ENCODE results near the gene THUMPD3.

Gene THUMPD3

DNA sequence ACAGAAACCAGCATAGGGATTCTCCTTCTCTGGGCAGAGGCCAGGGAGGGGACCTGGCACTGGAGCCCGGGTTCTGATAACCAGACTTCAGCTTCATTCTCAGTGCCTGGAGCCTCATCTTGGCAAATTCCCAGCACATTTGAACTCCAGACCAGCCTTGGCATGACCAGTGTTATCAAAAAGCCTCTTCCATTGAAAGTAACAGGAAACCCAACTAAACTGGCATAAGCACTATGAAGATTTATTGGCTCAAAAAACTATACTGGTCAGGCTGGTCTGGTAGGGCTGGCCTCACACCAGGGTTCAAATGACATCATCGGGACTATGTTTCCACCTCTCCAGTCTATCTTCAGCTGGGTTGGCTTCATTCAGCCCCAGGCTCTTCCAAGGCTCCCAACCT is 48.1 kb upstream of the THUMPD3 start (continued):
- TF ChIP-seq, protein P1, sequence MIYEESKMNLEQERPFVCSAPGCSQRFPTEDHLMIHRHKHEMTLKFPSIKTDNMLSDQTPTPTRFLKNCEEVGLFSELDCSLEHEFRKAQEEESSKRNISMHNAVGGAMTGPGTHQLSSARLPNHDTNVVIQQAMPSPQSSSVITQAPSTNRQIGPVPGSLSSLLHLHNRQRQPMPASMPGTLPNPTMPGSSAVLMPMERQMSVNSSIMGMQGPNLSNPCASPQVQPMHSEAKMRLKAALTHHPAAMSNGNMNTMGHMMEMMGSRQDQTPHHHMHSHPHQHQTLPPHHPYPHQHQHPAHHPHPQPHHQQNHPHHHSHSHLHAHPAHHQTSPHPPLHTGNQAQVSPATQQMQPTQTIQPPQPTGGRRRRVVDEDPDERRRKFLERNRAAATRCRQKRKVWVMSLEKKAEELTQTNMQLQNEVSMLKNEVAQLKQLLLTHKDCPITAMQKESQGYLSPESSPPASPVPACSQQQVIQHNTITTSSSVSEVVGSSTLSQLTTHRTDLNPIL (CRISPR knock-in tag; IDR thresholded peaks at IDR 0.05; ENCODE audit: low read depth), result no peak

DNA sequence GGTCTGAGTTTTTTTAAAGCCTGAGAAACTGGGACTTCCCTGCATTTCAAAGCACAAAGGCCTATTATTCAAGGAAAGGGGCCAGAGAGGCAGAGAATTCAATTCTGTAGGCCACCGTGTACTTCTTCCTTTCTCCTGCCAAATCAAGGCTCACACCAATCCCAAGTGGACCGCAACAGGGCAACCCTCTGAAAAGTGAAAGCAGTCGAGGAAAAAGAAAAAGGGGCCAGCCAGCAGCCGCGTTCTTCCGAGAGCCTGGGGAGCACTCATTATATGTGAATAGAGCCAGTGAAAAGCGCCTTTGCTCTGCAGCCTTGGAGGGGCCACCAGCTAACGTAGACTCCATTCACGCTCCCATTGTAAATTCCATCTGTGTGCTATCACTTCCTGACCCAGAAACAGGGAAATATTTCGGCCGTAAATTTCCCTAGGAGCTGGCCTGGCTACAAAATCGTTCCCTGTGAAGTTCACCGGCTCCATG is 45.9 kb upstream of the THUMPD3 start:
- peak; percentile 35; the same call in 1 of the 3 replicates for ATAC-seq
- TF ChIP-seq GLIS3 (CRISPR knock-in tag; IDR thresholded peaks at IDR 0.05), result no peak
- TF ChIP-seq TCF4 (CRISPR knock-in tag; IDR thresholded peaks at IDR 0.05; ENCODE audit: borderline replicate concordance), result no peak
- TF ChIP-seq, protein P1 (CRISPR knock-in tag; IDR thresholded peaks at IDR 0.05; ENCODE audit: low read depth), result no peak
- no peak for TF ChIP-seq SNAI2 (CRISPR knock-in tag; IDR thresholded peaks at IDR 0.05)
- TF ChIP-seq, protein P2, sequence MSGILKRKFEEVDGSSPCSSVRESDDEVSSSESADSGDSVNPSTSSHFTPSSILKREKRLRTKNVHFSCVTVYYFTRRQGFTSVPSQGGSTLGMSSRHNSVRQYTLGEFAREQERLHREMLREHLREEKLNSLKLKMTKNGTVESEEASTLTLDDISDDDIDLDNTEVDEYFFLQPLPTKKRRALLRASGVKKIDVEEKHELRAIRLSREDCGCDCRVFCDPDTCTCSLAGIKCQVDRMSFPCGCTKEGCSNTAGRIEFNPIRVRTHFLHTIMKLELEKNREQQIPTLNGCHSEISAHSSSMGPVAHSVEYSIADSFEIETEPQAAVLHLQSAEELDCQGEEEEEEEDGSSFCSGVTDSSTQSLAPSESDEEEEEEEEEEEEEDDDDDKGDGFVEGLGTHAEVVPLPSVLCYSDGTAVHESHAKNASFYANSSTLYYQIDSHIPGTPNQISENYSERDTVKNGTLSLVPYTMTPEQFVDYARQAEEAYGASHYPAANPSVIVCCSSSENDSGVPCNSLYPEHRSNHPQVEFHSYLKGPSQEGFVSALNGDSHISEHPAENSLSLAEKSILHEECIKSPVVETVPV (CRISPR knock-in tag; IDR thresholded peaks at IDR 0.05), result no peak
- TF ChIP-seq ARNTL (CRISPR knock-in tag; IDR thresholded peaks at IDR 0.05; ENCODE audit: borderline replicate concordance, low read depth), result no peak

DNA sequence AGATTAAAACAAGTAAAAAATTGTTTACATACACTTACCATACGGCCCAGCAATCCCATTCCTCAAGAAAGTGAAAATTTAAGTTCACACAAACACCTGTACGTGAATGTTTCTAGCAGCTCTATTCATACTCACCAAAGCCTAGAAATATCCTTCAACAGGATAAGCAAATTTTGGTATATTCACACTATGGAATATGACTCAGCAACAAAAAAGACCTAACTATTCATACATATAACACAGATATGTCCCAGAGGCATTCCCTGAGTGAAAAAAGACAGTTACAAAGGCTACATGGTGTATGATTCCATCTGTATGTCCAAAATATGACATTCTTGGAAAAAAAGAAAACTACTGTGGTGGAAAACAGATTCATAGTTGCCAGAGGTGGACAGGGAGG is 40.1 kb upstream of the THUMPD3 start:
- ATAC-seq, result no peak
- TF ChIP-seq ESRRG (CRISPR knock-in tag; IDR thresholded peaks at IDR 0.05) (no peak), GLIS3 (CRISPR knock-in tag; IDR thresholded peaks at IDR 0.05) (no peak), PPARA (CRISPR knock-in tag; IDR thresholded peaks at IDR 0.05; ENCODE audit: borderline replicate concordance) (no peak), OSR1 (CRISPR knock-in tag; IDR thresholded peaks at IDR 0.05) (no peak), RARB (CRISPR knock-in tag; IDR thresholded peaks at IDR 0.05) (no peak), ZNF8 (CRISPR knock-in tag; IDR thresholded peaks at IDR 0.05) (no peak), CSDC2 (CRISPR knock-in tag; IDR thresholded peaks at IDR 0.05) (no peak), BACH2 (CRISPR knock-in tag; IDR thresholded peaks at IDR 0.05; ENCODE audit: borderline replicate concordance) (no peak)
- TF ChIP-seq, protein P3, sequence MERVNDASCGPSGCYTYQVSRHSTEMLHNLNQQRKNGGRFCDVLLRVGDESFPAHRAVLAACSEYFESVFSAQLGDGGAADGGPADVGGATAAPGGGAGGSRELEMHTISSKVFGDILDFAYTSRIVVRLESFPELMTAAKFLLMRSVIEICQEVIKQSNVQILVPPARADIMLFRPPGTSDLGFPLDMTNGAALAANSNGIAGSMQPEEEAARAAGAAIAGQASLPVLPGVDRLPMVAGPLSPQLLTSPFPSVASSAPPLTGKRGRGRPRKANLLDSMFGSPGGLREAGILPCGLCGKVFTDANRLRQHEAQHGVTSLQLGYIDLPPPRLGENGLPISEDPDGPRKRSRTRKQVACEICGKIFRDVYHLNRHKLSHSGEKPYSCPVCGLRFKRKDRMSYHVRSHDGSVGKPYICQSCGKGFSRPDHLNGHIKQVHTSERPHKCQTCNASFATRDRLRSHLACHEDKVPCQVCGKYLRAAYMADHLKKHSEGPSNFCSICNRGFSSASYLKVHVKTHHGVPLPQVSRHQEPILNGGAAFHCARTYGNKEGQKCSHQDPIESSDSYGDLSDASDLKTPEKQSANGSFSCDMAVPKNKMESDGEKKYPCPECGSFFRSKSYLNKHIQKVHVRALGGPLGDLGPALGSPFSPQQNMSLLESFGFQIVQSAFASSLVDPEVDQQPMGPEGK (CRISPR knock-in tag; IDR thresholded peaks at IDR 0.05; ENCODE audit: borderline replicate concordance), result no peak
- TF ChIP-seq, protein P1 (CRISPR knock-in tag; IDR thresholded peaks at IDR 0.05; ENCODE audit: low read depth), result no peak
- TF ChIP-seq, protein P4, sequence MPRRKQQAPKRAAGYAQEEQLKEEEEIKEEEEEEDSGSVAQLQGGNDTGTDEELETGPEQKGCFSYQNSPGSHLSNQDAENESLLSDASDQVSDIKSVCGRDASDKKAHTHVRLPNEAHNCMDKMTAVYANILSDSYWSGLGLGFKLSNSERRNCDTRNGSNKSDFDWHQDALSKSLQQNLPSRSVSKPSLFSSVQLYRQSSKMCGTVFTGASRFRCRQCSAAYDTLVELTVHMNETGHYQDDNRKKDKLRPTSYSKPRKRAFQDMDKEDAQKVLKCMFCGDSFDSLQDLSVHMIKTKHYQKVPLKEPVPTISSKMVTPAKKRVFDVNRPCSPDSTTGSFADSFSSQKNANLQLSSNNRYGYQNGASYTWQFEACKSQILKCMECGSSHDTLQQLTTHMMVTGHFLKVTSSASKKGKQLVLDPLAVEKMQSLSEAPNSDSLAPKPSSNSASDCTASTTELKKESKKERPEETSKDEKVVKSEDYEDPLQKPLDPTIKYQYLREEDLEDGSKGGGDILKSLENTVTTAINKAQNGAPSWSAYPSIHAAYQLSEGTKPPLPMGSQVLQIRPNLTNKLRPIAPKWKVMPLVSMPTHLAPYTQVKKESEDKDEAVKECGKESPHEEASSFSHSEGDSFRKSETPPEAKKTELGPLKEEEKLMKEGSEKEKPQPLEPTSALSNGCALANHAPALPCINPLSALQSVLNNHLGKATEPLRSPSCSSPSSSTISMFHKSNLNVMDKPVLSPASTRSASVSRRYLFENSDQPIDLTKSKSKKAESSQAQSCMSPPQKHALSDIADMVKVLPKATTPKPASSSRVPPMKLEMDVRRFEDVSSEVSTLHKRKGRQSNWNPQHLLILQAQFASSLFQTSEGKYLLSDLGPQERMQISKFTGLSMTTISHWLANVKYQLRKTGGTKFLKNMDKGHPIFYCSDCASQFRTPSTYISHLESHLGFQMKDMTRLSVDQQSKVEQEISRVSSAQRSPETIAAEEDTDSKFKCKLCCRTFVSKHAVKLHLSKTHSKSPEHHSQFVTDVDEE (CRISPR knock-in tag; IDR thresholded peaks at IDR 0.05), result no peak

DNA sequence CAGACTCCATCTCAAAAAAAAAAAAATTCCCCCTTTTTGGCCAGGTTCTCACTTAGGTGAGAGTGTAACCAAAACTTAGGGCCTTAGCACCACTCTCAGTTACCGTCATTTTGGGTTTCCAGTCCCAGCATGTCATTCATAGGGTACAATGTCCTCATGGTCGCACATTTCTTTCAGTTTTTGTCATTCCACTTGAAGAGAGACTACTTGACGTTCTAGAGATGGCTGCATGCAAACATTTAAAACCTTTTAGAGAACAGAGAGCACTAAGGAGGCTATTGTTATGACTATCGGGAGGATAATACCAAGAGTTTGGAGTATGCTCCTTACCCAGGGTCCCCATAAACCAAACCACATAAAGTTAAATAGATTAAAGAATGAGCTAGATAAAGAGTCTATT is 37.9 kb upstream of the THUMPD3 start:
- no peak for ATAC-seq
- no peak for TF ChIP-seq RARB (CRISPR knock-in tag; IDR thresholded peaks at IDR 0.05)
- no peak for TF ChIP-seq SNAI2 (CRISPR knock-in tag; IDR thresholded peaks at IDR 0.05)
- no peak for TF ChIP-seq ARNTL (CRISPR knock-in tag; IDR thresholded peaks at IDR 0.05; ENCODE audit: borderline replicate concordance, low read depth)
- no peak for TF ChIP-seq TOX (CRISPR knock-in tag; IDR thresholded peaks at IDR 0.05; ENCODE audit: borderline replicate concordance)
- no peak for TF ChIP-seq ZNF8 (CRISPR knock-in tag; IDR thresholded peaks at IDR 0.05)
- TF ChIP-seq, protein P1 (CRISPR knock-in tag; IDR thresholded peaks at IDR 0.05; ENCODE audit: low read depth), result no peak
- no peak for TF ChIP-seq TCF4 (CRISPR knock-in tag; IDR thresholded peaks at IDR 0.05; ENCODE audit: borderline replicate concordance)
- no peak for TF ChIP-seq ZNF70 (CRISPR knock-in tag; IDR thresholded peaks at IDR 0.05)
- no peak for TF ChIP-seq CSDC2 (CRISPR knock-in tag; IDR thresholded peaks at IDR 0.05)
- TF ChIP-seq ZFP3 (CRISPR knock-in tag; IDR thresholded peaks at IDR 0.05), result no peak
- TF ChIP-seq ISL1 (CRISPR knock-in tag; IDR thresholded peaks at IDR 0.05), result no peak
- TF ChIP-seq GLIS3 (CRISPR knock-in tag; IDR thresholded peaks at IDR 0.05), result no peak
- TF ChIP-seq ZNF565 (CRISPR knock-in tag; conservative IDR thresholded peaks at IDR 0.05; ENCODE audit: low read depth), result no peak
